T-helper 2 cell treated with Interferon-gamma antibody and Interleukin-4, amounts not matched to agents 5 μg/mL and 100 μg/mL, for 36 hours (primary cell): ENCODE data around the gene SPTAN1.
A peak's percentile ranks its signal among the peaks of the same experiment; 100 is the strongest.

Experiments used
- DNase-seq: peaks from one replicate; pipeline ENCODE4 v3.0.0; 2021; ENCODE audit warnings: low spot score
- H3K27ac Mint-ChIP-seq: one replicate; pipeline ENCODE4 v1.8.0; 2021; ENCODE audit warnings: mild to moderate bottlenecking, mixed read lengths
- H3K27me3 Mint-ChIP-seq: one replicate; pipeline ENCODE4 v1.8.0; 2021; ENCODE audit warnings: low read depth, mixed read lengths
- H3K36me3 Mint-ChIP-seq: one replicate; pipeline ENCODE4 v1.8.0; 2021; ENCODE audit warnings: low read depth, mixed read lengths
- H3K4me1 Mint-ChIP-seq: one replicate; pipeline ENCODE4 v1.8.0; 2021; ENCODE audit warnings: low read depth, mixed read lengths
- H3K4me3 Mint-ChIP-seq: one replicate; pipeline ENCODE4 v1.8.0; 2022; ENCODE audit warnings: mild to moderate bottlenecking, moderate library complexity, mixed read lengths
- H3K9me3 Mint-ChIP-seq: one replicate; pipeline ENCODE4 v1.8.0; 2021; ENCODE audit warnings: mixed read lengths

The SPTAN1 gene

GRCh38 chr9:128625391-128626146, 73.2 kb downstream of the SPTAN1 start:
- Mint-ChIP-seq H3K36me3 (peaks cover 66% of the 10 kb centered on the region), H3K4me3 (no peak overlapping the region)
- DNase-seq, result no peak

GRCh38 chr9:128626181-128626580, 73.8 kb downstream of the SPTAN1 start:
- H3K9me3 Mint-ChIP-seq, result no peaks in the 10 kb centered on the region
- no peaks in the 10 kb centered on the region for H3K27me3 Mint-ChIP-seq
- H3K4me3 Mint-ChIP-seq, result no peak overlapping the region
- peaks cover 60% of the 10 kb centered on the region for H3K36me3 Mint-ChIP-seq
- peak overlapping the region; percentile 31 for H3K27ac Mint-ChIP-seq
- DNase-seq, result no peak
- no peaks in the 10 kb centered on the region for H3K4me1 Mint-ChIP-seq

More at GRCh38 chr9:128625391-128626146, 73.2 kb downstream of the SPTAN1 start:
- no peaks in the 10 kb centered on the region for H3K9me3 Mint-ChIP-seq
- H3K4me1 Mint-ChIP-seq, result no peaks in the 10 kb centered on the region
- H3K27ac Mint-ChIP-seq, result peak overlapping the region; percentile 31
- no peaks in the 10 kb centered on the region for H3K27me3 Mint-ChIP-seq

- Mint-ChIP-seq H3K9me3 (no peaks in the 10 kb centered on the region), H3K4me1 (no peaks in the 10 kb centered on the region), H3K27ac (no peak overlapping the region), H3K4me3 (no peak overlapping the region), H3K27me3 (no peaks in the 10 kb centered on the region), H3K36me3 (peaks cover 56% of the 10 kb centered on the region)
- no peak for DNase-seq
Observed at GRCh38 chr9:128627127-128627715, 74.8 kb downstream of the SPTAN1 start.

GRCh38 chr9:128627906-128628305, 75.5 kb downstream of the SPTAN1 start:
- peaks cover 59% of the 10 kb centered on the region for H3K36me3 Mint-ChIP-seq
- H3K4me1 Mint-ChIP-seq, result no peaks in the 10 kb centered on the region
- no peak overlapping the region for H3K4me3 Mint-ChIP-seq
- H3K9me3 Mint-ChIP-seq, result no peaks in the 10 kb centered on the region
- H3K27ac Mint-ChIP-seq, result no peak overlapping the region
- DNase-seq, result no peak
- H3K27me3 Mint-ChIP-seq, result no peaks in the 10 kb centered on the region

- DNase-seq, result no peak
- Mint-ChIP-seq H3K27ac (no peak overlapping the region), H3K4me3 (no peak overlapping the region), H3K4me1 (no peaks in the 10 kb centered on the region), H3K9me3 (no peaks in the 10 kb centered on the region), H3K27me3 (no peaks in the 10 kb centered on the region), H3K36me3 (peaks cover 64% of the 10 kb centered on the region)
Observed at GRCh38 chr9:128628471-128629048, 76.2 kb downstream of the SPTAN1 start.

DNA sequence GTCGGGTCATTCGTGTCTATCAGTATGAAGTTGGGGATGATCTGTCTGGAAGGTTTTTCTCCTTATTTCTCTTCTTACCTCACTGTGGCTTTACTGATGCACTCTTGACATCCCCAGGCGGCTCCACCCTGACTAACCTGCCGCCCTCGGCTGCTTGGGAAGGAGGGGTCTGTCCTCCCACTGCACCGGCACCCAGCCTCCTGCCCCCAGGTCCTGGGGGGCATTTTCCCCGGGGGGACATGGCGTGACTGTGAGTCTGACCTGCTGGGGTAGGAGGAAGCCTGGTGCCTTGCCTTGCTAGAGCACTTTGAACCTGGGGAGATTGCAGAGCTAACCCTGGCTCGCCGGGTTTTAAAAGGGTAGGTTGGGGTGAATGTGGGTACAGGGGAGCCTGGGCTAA, 76.7 kb downstream of the SPTAN1 start:
- Mint-ChIP-seq H3K36me3 (peaks cover 64% of the 10 kb centered on the region), H3K9me3 (no peaks in the 10 kb centered on the region)

GRCh38 chr9:128629852-128630545, 77.6 kb downstream of the SPTAN1 start:
- Mint-ChIP-seq H3K27ac (no peak overlapping the region), H3K4me1 (no peaks in the 10 kb centered on the region), H3K36me3 (peaks cover 57% of the 10 kb centered on the region), H3K4me3 (no peak overlapping the region), H3K27me3 (no peaks in the 10 kb centered on the region), H3K9me3 (no peaks in the 10 kb centered on the region)
- no peak for DNase-seq

More for the DNA sequence above, 76.7 kb downstream of the SPTAN1 start:
- no peaks in the 10 kb centered on the region for H3K4me1 Mint-ChIP-seq
- DNase-seq, result no peak
- H3K4me3 Mint-ChIP-seq, result no peak overlapping the region
- no peaks in the 10 kb centered on the region for H3K27me3 Mint-ChIP-seq
- no peak overlapping the region for H3K27ac Mint-ChIP-seq

GRCh38 chr9:128631636-128632035, 79.2 kb downstream of the SPTAN1 start:
- H3K4me1 Mint-ChIP-seq, result no peaks in the 10 kb centered on the region
- DNase-seq, result no peak
- no peak overlapping the region for H3K27ac Mint-ChIP-seq
- no peaks in the 10 kb centered on the region for H3K27me3 Mint-ChIP-seq
- H3K9me3 Mint-ChIP-seq, result no peaks in the 10 kb centered on the region
- H3K4me3 Mint-ChIP-seq, result no peak overlapping the region
- H3K36me3 Mint-ChIP-seq, result peaks cover 43% of the 10 kb centered on the region

DNA sequence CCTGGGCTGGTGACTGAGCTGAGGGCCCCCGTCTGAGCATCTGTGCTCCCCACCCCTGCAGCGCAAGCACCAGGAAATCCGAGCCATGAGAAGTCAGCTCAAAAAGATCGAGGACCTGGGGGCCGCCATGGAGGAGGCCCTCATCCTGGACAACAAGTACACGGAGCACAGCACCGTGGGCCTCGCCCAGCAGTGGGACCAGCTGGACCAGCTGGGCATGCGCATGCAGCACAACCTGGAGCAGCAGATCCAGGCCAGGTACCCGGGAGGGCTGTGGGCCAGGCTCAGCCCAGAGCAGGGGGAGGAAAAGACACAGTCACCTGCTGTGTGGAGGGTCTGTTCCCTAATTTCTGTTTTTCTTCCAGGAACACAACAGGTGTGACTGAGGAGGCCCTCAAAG, 79.7 kb downstream of the SPTAN1 start:
- Mint-ChIP-seq H3K4me3 (no peak overlapping the region), H3K27me3 (no peaks in the 10 kb centered on the region), H3K27ac (no peak overlapping the region), H3K9me3 (no peaks in the 10 kb centered on the region), H3K4me1 (no peaks in the 10 kb centered on the region), H3K36me3 (peaks cover 42% of the 10 kb centered on the region)
- DNase-seq, result no peak

DNA sequence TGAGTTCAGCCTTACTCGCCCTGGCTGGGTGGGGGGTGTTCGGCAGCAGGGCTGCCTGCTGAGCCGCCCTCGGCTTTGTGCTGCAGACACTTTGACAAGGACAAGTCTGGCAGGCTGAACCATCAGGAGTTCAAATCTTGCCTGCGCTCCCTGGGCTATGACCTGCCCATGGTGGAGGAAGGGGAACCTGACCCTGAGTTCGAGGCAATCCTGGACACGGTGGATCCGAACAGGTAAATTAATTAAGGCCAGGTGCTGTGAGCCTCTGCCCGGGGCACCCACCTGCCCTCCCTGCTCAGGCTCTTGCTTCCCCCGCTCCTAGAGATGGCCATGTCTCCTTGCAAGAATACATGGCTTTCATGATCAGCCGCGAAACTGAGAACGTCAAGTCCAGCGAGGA, 80.1 kb downstream of the SPTAN1 start:
- no peak overlapping the region for H3K27ac Mint-ChIP-seq
- H3K36me3 Mint-ChIP-seq, result peaks cover 42% of the 10 kb centered on the region
- H3K4me1 Mint-ChIP-seq, result no peaks in the 10 kb centered on the region
- H3K9me3 Mint-ChIP-seq, result no peaks in the 10 kb centered on the region
- no peak overlapping the region for H3K4me3 Mint-ChIP-seq
- DNase-seq, result no peak
- no peaks in the 10 kb centered on the region for H3K27me3 Mint-ChIP-seq

DNA sequence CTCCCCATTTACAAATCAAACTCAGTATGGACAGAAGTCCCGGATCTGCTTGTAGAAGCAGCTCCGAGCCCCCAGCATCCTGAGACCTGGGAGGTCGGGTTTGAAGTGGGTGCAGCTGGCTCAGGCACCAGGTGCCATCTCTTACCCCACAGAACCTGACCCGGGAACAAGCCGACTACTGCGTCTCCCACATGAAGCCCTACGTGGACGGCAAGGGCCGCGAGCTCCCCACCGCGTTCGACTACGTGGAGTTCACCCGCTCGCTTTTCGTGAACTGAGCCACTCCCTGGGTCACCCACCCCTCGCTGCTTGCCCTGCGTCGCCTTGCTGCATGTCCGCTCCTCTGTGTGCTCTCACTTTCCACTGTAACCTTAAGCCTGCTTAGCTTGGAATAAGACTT, 80.7 kb downstream of the SPTAN1 start:
- Mint-ChIP-seq H3K27ac (no peak overlapping the region), H3K27me3 (no peaks in the 10 kb centered on the region), H3K4me3 (no peak overlapping the region), H3K36me3 (peaks cover 36% of the 10 kb centered on the region), H3K4me1 (no peaks in the 10 kb centered on the region), H3K9me3 (no peaks in the 10 kb centered on the region)
- no peak for DNase-seq

DNA sequence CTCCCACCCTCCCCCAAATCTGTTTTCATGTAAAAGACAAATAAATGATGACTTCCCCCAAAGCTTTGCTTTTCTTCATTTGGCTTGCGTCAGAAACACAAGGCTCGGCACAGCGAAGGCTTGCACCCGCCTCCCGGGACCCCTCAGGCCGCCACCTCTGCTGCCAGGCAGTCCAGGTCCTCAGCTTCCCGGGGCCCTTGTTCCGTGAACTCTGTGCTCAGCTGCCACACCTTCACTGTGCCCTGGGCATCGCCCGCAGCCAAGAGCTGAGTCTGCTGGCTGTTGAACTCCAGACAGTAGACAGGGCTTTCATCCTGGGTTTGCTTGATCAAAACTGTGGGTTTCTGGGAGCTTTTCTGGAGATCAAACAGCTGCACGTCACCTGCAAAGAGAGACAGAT, 81.2 kb downstream of the SPTAN1 start:
- no peaks in the 10 kb centered on the region for H3K27me3 Mint-ChIP-seq
- no peaks in the 10 kb centered on the region for H3K9me3 Mint-ChIP-seq
- H3K27ac Mint-ChIP-seq, result peak overlapping the region; percentile 26
- H3K36me3 Mint-ChIP-seq, result peaks cover 37% of the 10 kb centered on the region
- no peak overlapping the region for H3K4me3 Mint-ChIP-seq
- no peak for DNase-seq
- no peaks in the 10 kb centered on the region for H3K4me1 Mint-ChIP-seq

DNA sequence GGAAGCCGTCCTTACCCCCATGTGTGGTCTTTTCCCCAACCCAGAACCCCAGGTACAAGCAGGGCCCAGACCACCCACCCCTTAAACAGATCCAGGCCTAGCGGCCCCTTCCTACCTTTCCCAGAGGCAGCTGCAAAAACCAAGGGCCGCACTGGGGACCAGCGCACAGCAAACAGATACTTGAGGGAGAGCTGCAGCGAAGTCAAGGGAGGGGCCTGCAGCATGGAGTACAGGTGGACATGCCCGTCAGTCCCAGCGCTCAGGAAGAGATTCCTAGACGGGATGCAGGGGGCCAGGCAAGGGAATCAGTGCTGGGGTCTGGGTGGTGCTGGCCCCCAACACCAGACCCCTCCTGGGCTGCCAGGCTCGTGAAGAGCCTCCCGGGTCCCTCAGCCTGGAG, 81.7 kb downstream of the SPTAN1 start:
- Mint-ChIP-seq H3K4me1 (no peaks in the 10 kb centered on the region), H3K27me3 (no peaks in the 10 kb centered on the region), H3K9me3 (no peaks in the 10 kb centered on the region), H3K27ac (peak overlapping the region; percentile 26), H3K4me3 (no peak overlapping the region), H3K36me3 (peaks cover 36% of the 10 kb centered on the region)
- DNase-seq, result no peak

GRCh38 chr9:128634651-128635262, 82.4 kb downstream of the SPTAN1 start:
- H3K27ac Mint-ChIP-seq, result no peak overlapping the region
- H3K4me3 Mint-ChIP-seq, result no peak overlapping the region
- H3K4me1 Mint-ChIP-seq, result no peaks in the 10 kb centered on the region
- no peak for DNase-seq
- no peaks in the 10 kb centered on the region for H3K27me3 Mint-ChIP-seq
- peaks cover 33% of the 10 kb centered on the region for H3K36me3 Mint-ChIP-seq
- H3K9me3 Mint-ChIP-seq, result no peaks in the 10 kb centered on the region
